ENCODE results near the gene MAP4K5. TPM values are rescaled to one million over a fixed set of nuclear protein-coding genes. Genes with fewer than 3 reads are reported as not detected.
A peak's percentile ranks its signal among the peaks of the same experiment; 100 is the strongest.

MAP4K5 gene
- total and polyA plus RNA-seq, 2 of the 13 experiments (the other 11 are each of a cell fraction or from before 2014, with no cell fraction given): 12.7 to 23.9 TPM

DNA sequence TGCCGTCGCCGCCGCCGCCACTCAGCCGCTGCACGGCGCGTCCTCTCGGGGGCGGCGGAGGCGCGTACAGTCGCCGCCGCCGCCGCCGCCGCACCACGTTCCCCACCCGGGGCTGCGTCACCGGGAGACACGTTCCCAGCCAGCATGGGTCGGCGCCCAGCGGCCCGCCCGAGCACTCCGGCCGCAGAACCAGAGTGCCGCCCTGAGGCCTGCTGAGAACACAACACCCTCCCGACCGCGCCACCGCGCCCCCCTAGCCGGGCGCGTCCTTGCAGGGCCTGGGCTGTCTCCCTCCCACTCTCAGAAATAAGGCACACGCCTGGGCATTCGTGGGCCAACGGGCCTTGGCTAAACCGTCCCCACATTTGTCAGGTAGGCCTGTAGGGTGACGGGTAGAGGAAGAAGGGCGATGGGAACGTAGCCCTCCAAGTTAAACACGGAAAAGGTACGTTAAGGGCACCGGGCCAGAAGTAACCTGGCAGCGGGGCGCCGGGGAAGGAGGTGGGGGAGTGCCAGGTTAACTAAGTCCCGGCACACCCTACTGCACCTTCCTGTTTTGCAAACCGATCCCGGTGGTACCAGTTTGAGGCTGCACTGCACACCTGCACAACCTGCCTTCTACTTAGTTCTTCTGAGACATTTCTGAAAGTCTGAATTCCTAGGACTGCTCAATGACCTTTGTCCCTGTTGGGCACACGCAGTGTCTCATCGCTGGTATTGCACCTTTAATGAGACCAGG is at the start of gene MAP4K5 (continued):
- TF ChIP-seq JUN (CRISPR knock-in tag; IDR thresholded peaks at IDR 0.05): 0 out of 2 replicates have a peak, but pooled peaks have one; percentile 31
- TF ChIP-seq, protein P1, sequence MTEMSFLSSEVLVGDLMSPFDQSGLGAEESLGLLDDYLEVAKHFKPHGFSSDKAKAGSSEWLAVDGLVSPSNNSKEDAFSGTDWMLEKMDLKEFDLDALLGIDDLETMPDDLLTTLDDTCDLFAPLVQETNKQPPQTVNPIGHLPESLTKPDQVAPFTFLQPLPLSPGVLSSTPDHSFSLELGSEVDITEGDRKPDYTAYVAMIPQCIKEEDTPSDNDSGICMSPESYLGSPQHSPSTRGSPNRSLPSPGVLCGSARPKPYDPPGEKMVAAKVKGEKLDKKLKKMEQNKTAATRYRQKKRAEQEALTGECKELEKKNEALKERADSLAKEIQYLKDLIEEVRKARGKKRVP (CRISPR knock-in tag; IDR thresholded peaks at IDR 0.05): peak in 1 of 2 experiments; percentile 41; a peak in 2 of 4 replicates
- 0 out of 2 replicates have a peak, but pooled peaks have one; percentile 34 for TF ChIP-seq ZNF124 (CRISPR knock-in tag; IDR thresholded peaks at IDR 0.05)
- TF ChIP-seq, protein P2, sequence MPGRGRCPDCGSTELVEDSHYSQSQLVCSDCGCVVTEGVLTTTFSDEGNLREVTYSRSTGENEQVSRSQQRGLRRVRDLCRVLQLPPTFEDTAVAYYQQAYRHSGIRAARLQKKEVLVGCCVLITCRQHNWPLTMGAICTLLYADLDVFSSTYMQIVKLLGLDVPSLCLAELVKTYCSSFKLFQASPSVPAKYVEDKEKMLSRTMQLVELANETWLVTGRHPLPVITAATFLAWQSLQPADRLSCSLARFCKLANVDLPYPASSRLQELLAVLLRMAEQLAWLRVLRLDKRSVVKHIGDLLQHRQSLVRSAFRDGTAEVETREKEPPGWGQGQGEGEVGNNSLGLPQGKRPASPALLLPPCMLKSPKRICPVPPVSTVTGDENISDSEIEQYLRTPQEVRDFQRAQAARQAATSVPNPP (CRISPR knock-in tag; IDR thresholded peaks at IDR 0.05): 0 out of 2 replicates have a peak, but pooled peaks have one; percentile 54
- TF ChIP-seq, protein P3, sequence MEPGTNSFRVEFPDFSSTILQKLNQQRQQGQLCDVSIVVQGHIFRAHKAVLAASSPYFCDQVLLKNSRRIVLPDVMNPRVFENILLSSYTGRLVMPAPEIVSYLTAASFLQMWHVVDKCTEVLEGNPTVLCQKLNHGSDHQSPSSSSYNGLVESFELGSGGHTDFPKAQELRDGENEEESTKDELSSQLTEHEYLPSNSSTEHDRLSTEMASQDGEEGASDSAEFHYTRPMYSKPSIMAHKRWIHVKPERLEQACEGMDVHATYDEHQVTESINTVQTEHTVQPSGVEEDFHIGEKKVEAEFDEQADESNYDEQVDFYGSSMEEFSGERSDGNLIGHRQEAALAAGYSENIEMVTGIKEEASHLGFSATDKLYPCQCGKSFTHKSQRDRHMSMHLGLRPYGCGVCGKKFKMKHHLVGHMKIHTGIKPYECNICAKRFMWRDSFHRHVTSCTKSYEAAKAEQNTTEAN (CRISPR knock-in tag; conservative IDR thresholded peaks at IDR 0.05): peak; percentile 44; the same call in 1 of the 2 replicates
- TF ChIP-seq NCOR1 (IDR thresholded peaks at IDR 0.05; ENCODE audit: borderline replicate concordance, low read length): peak; percentile 35; the same call in 1 of the 2 replicates
- TF ChIP-seq ZNF749 (CRISPR knock-in tag; IDR thresholded peaks at IDR 0.05; ENCODE audit: borderline replicate concordance): no peak
- TF ChIP-seq ZFX (CRISPR knock-in tag; IDR thresholded peaks at IDR 0.05; ENCODE audit: low read depth): peak; percentile 70; the same call in 1 of the 2 replicates
- no peak for TF ChIP-seq ISX (CRISPR knock-in tag; conservative IDR thresholded peaks at IDR 0.05)
- TF ChIP-seq, protein P4, sequence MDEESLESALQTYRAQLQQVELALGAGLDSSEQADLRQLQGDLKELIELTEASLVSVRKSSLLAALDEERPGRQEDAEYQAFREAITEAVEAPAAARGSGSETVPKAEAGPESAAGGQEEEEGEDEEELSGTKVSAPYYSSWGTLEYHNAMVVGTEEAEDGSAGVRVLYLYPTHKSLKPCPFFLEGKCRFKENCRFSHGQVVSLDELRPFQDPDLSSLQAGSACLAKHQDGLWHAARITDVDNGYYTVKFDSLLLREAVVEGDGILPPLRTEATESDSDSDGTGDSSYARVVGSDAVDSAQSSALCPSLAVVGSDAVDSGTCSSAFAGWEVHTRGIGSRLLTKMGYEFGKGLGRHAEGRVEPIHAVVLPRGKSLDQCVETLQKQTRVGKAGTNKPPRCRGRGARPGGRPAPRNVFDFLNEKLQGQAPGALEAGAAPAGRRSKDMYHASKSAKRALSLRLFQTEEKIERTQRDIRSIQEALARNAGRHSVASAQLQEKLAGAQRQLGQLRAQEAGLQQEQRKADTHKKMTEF (CRISPR knock-in tag; IDR thresholded peaks at IDR 0.05): peak; percentile 59; the same call in 1 of the 2 replicates
- TF ChIP-seq TGIF2 (CRISPR knock-in tag; IDR thresholded peaks at IDR 0.05): 0 out of 2 replicates have a peak, but pooled peaks have one; percentile 40
- 0 out of 2 replicates have a peak, but pooled peaks have one; percentile 12 for TF ChIP-seq PHF21A (CRISPR knock-in tag; IDR thresholded peaks at IDR 0.05)
- no peak for TF ChIP-seq ZNF460 (CRISPR knock-in tag; IDR thresholded peaks at IDR 0.05; ENCODE audit: borderline replicate concordance)
- no peak; the same call in 1 of the 2 replicates for TF ChIP-seq ZFP90 (CRISPR knock-in tag; IDR thresholded peaks at IDR 0.05; ENCODE audit: borderline replicate concordance)
- no peak for TF ChIP-seq RFX3 (CRISPR knock-in tag; IDR thresholded peaks at IDR 0.05)
- TF ChIP-seq, protein P5, sequence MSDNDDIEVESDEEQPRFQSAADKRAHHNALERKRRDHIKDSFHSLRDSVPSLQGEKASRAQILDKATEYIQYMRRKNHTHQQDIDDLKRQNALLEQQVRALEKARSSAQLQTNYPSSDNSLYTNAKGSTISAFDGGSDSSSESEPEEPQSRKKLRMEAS (IDR thresholded peaks at IDR 0.05): peak; percentile 86
- TF ChIP-seq, protein P6, sequence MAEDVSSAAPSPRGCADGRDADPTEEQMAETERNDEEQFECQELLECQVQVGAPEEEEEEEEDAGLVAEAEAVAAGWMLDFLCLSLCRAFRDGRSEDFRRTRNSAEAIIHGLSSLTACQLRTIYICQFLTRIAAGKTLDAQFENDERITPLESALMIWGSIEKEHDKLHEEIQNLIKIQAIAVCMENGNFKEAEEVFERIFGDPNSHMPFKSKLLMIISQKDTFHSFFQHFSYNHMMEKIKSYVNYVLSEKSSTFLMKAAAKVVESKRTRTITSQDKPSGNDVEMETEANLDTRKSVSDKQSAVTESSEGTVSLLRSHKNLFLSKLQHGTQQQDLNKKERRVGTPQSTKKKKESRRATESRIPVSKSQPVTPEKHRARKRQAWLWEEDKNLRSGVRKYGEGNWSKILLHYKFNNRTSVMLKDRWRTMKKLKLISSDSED (CRISPR knock-in tag; IDR thresholded peaks at IDR 0.05): no peak
- no peak for TF ChIP-seq CBX1 (IDR thresholded peaks at IDR 0.05; ENCODE audit: low read depth)
- no peak for TF ChIP-seq NONO (IDR thresholded peaks at IDR 0.05)
- peak; percentile 93 for TF ChIP-seq NONO (CRISPR knock-in tag; conservative IDR thresholded peaks at IDR 0.05)
